Measurements from ENCODE around the gene DOCK1. TPM values are rescaled to one million over a fixed set of nuclear protein-coding genes. Genes with fewer than 3 reads are reported as not detected.

Gene DOCK1
- polyA plus RNA-seq, 1 of the 3 experiments (the other 2 are of a cell fraction): 15.5 TPM

DNA sequence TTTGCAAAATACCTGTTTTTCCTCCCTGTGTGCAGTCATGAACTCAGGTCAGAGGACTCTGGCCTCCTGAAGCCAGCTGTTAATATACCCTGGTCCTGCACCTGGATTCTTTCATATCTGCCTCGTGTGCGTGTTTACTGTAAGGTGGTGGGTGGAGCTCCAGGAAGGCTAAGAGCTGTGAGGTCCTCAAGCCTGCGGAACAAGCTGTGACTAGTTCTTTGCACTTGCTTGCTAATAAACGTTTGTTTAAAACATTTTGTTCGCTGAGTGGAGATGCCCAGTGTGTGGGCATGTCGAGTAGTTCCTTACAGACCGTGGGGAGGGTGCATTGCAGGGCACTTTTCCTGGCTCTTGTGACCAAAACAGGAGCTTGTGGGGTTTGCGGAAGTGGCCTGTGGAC is 139.0 kb downstream of the DOCK1 start:
- Histone ChIP-seq H3K4me1 (ENCODE audit: control insufficient read depth in 1 of 2, insufficient read depth in 2 of 2, low read depth in 1 of 2, low read length in 1 of 2) (peaks cover 2 to 6% of the 10 kb centered on the region in 2 experiments; a peak in 2 of 4 replicates), H3K4me2 (no peak overlapping the region)
- WGBS (ENCODE audit: low lambda C conversion rate): 96% methylated on average over 8 of the region's 8 CpGs

DNA sequence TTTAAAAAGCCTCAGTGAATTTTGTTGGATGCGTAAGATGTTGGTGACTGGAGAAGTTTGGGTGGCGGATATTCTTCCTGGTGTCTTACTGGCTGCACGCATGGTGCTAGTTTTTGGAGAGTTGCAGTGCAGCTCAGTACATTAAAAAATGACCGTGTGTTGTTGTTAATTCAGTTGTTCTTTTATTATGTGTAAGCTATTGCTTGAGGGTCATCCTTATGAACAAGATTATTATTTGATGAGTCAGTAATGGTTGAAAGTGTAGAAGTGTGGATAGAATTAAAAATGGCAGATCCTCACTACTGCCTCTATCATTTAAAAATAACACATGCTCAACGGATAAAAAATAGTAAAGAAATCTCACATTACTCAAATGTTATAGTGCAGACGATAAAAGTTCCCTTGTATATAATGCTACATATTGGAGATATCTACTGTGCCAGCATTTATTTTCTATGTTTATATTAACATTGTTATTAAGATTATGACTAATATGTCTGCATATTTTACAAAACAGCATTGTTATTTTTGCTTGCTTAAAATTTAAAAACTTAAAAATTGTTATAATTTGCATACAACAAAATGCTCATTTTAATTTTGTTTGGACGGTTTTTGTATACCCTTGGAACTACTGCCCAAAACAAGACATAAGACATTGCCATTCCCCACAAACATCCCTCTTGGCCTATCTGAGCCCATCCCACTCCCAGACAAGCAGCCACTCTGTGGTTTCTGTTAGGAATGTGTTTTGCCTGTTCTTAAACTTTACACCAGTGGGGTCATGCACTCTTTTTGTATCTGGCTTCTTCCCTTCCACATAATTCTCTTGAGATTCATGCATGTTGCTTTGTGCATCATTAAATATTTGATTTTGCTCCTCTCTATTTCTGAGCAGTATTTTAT is 142.0 kb downstream of the DOCK1 start:
- Histone ChIP-seq H3K27me3 (ENCODE audit: insufficient read depth) (no peaks in the 10 kb centered on the region), H3K9me3 (no peaks in the 10 kb centered on the region), H3K27ac (ENCODE audit: low read depth in 2 of 2, low read length in 1 of 2) (peak overlapping the region in 1 of 2 experiments; percentile 22; a peak in 3 of 4 replicates), H3K4me3 (ENCODE audit: low read depth in 2 of 2, low read length in 1 of 2) (no peak overlapping the region), H3F3A (replicated peaks; ENCODE audit: insufficient read depth) (peaks cover 23% of the 10 kb centered on the region), H3K4me1 (ENCODE audit: control insufficient read depth in 1 of 2, insufficient read depth in 2 of 2, low read depth in 1 of 2, low read length in 1 of 2) (peaks cover 2 to 6% of the 10 kb centered on the region in 2 experiments; a peak in 2 of 4 replicates), H3K79me2 (ENCODE audit: insufficient read depth) (no peaks in the 10 kb centered on the region; the same call in 1 of the 2 replicates), H3K9ac (no peak overlapping the region), H4K20me1 (ENCODE audit: insufficient read depth) (no peaks in the 10 kb centered on the region), H3K4me2 (peak overlapping the region; percentile 20; the same call in 1 of the 2 replicates), H3K36me3 (replicated peaks in 1 of 2; ENCODE audit: control insufficient read depth in 1 of 2, insufficient read depth in 2 of 2, low read length in 1 of 2) (peaks cover 27 to 31% of the 10 kb centered on the region in 2 experiments), H3K9me2 (no peaks in the 10 kb centered on the region), H2AFZ (ENCODE audit: low read depth) (no peak overlapping the region)
- POLR2A ChIA-PET: no interaction called here
- TF ChIP-seq GATA2 (CRISPR knock-in tag; IDR thresholded peaks at IDR 0.05) (no peak), RXRA (IDR thresholded peaks at IDR 0.05; ENCODE audit: borderline replicate concordance, low read depth) (0 out of 2 replicates have a peak, but pooled peaks have one; percentile 13)
- CTCF ChIA-PET: no interaction called here
- WGBS (ENCODE audit: low lambda C conversion rate): 92% methylated on average over 7 of the region's 7 CpGs
- no peak for DNase-seq

More for the DNA sequence above, 139.0 kb downstream of the DOCK1 start:
- Histone ChIP-seq H3K9me2 (no peaks in the 10 kb centered on the region), H3K79me2 (ENCODE audit: insufficient read depth) (no peaks in the 10 kb centered on the region), H3F3A (replicated peaks; ENCODE audit: insufficient read depth) (peaks cover 26% of the 10 kb centered on the region), H3K9me3 (no peaks in the 10 kb centered on the region), H3K9ac (no peak overlapping the region), H4K20me1 (ENCODE audit: insufficient read depth) (no peaks in the 10 kb centered on the region), H3K27ac (ENCODE audit: low read depth in 2 of 2, low read length in 1 of 2) (no peak overlapping the region), H3K27me3 (ENCODE audit: insufficient read depth) (no peaks in the 10 kb centered on the region), H3K4me3 (ENCODE audit: low read depth in 2 of 2, low read length in 1 of 2) (no peak overlapping the region), H3K36me3 (replicated peaks in 1 of 2; ENCODE audit: control insufficient read depth in 1 of 2, insufficient read depth in 2 of 2, low read length in 1 of 2) (peaks cover 43 to 48% of the 10 kb centered on the region in 2 experiments), H2AFZ (ENCODE audit: low read depth) (no peak overlapping the region)
- no peak for TF ChIP-seq FOXJ3 (CRISPR knock-in tag; IDR thresholded peaks at IDR 0.05)
- no peak for TF ChIP-seq JUND (IDR thresholded peaks at IDR 0.05)
- no peak for TF ChIP-seq RXRA (IDR thresholded peaks at IDR 0.05; ENCODE audit: borderline replicate concordance, low read depth)
- TF ChIP-seq RCOR1 (IDR thresholded peaks at IDR 0.05; ENCODE audit: low read length): no peak
- no peak for TF ChIP-seq CHD2 (IDR thresholded peaks at IDR 0.05; ENCODE audit: low read length, partially characterized antibody)
- TF ChIP-seq YY1 (IDR thresholded peaks at IDR 0.05; ENCODE audit: low read depth): no peak
- TF ChIP-seq SMC3 (IDR thresholded peaks at IDR 0.05; ENCODE audit: low read depth, low read length): no peak
- no peak for TF ChIP-seq FOSL2 (IDR thresholded peaks at IDR 0.05; ENCODE audit: borderline replicate concordance, low read depth)
- TF ChIP-seq FOXM1 (IDR thresholded peaks at IDR 0.05; ENCODE audit: low read depth): no peak
- DNase-seq: no peak
- ChIA-PET CTCF (interaction anchor here (1.0 kb wide), 1 partner anchor 9 kb away, joined by 3 read pairs; no protein-coding TSS in a partner anchor), POLR2A (no interaction called here)

DNA sequence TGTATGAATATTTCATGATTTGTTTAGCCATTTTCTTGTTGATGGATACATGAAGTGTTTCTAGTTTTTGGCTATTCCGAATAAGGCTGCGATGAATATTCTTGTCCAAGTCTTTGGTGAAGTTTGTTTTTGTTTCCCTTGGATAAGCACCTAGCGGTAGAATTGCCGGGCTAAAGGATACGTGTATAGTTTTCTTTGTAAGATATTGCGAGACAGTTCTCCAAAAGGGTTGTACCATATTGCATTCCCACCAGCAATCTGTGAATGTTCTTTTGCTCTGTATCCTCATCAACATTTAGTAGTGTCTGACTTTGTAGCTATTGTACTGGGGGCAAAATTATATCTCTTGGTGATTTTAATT is 142.6 kb downstream of the DOCK1 start:
- Histone ChIP-seq H3K4me1 (ENCODE audit: control insufficient read depth in 1 of 2, insufficient read depth in 2 of 2, low read depth in 1 of 2, low read length in 1 of 2) (peaks cover 2 to 6% of the 10 kb centered on the region in 2 experiments; a peak in 2 of 4 replicates), H3K27ac (ENCODE audit: low read depth in 2 of 2, low read length in 1 of 2) (peak overlapping the region in 1 of 2 experiments; percentile 22; a peak in 2 of 4 replicates), H2AFZ (ENCODE audit: low read depth) (no peak overlapping the region), H4K20me1 (ENCODE audit: insufficient read depth) (no peaks in the 10 kb centered on the region), H3F3A (replicated peaks; ENCODE audit: insufficient read depth) (peaks cover 23% of the 10 kb centered on the region), H3K4me3 (ENCODE audit: low read depth in 2 of 2, low read length in 1 of 2) (no peak overlapping the region), H3K27me3 (ENCODE audit: insufficient read depth) (no peaks in the 10 kb centered on the region), H3K79me2 (ENCODE audit: insufficient read depth) (no peaks in the 10 kb centered on the region; the same call in 1 of the 2 replicates), H3K4me2 (no peak overlapping the region), H3K9me3 (no peaks in the 10 kb centered on the region), H3K9me2 (no peaks in the 10 kb centered on the region), H3K9ac (no peak overlapping the region), H3K36me3 (replicated peaks in 1 of 2; ENCODE audit: control insufficient read depth in 1 of 2, insufficient read depth in 2 of 2, low read length in 1 of 2) (peaks cover 24 to 30% of the 10 kb centered on the region in 2 experiments)
- ChIA-PET CTCF (no interaction called here), POLR2A (no interaction called here)
- WGBS (ENCODE audit: low lambda C conversion rate): 96% methylated on average over 6 of the region's 6 CpGs
- DNase-seq: no peak
- TF ChIP-seq, protein P1, sequence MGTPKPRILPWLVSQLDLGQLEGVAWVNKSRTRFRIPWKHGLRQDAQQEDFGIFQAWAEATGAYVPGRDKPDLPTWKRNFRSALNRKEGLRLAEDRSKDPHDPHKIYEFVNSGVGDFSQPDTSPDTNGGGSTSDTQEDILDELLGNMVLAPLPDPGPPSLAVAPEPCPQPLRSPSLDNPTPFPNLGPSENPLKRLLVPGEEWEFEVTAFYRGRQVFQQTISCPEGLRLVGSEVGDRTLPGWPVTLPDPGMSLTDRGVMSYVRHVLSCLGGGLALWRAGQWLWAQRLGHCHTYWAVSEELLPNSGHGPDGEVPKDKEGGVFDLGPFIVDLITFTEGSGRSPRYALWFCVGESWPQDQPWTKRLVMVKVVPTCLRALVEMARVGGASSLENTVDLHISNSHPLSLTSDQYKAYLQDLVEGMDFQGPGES (IDR thresholded peaks at IDR 0.05; ENCODE audit: low read depth, low read length): no peak
- TF ChIP-seq MEF2A (IDR thresholded peaks at IDR 0.05; ENCODE audit: borderline replicate concordance, low read depth) (no peak), POLR2AphosphoS5 (IDR thresholded peaks at IDR 0.05; ENCODE audit: low read depth, low read length) (no peak), TAF1 (IDR thresholded peaks at IDR 0.05; ENCODE audit: borderline replicate concordance, low read depth, low read length) (no peak), RXRA (IDR thresholded peaks at IDR 0.05; ENCODE audit: borderline replicate concordance, low read depth) (no peak), EZH2phosphoT487 (IDR thresholded peaks at IDR 0.05; ENCODE audit: borderline replicate concordance, low read depth) (no peak), USF2 (IDR thresholded peaks at IDR 0.05; ENCODE audit: borderline replicate concordance, low read depth, low read length) (no peak), GABPA (IDR thresholded peaks at IDR 0.05; ENCODE audit: low read depth) (no peak), EP300 (IDR thresholded peaks at IDR 0.05; ENCODE audit: borderline replicate concordance in 1 of 2, low read depth in 1 of 2, low read length in 1 of 2) (no peak), CHD2 (IDR thresholded peaks at IDR 0.05; ENCODE audit: low read length, partially characterized antibody) (no peak)

Data from SK-N-SH (cell line).